ENCODE measurements around the gene RNGTT.

DNA sequence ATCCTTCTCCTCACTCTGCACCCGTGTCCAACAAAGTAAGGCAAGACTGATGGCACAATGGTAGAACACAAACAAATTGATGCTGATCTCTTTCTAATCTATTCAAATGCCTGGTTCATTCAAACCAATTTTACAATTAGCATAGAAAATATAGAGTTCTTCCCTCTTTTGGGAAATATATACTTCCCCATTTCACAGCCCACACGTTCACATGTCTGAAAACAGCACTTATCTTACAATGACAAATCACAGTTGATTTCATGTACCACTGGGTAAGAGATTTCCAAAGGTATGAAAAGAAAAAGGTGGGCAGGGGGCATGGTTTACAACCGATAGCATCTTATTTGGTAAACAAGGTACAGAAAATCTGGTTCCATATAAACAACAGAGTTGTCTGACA lies 137.6 kb downstream of the RNGTT start:
- TF ChIP-seq FOXM1 (IDR thresholded peaks at IDR 0.05; ENCODE audit: borderline replicate concordance, low read depth) = no peak
- TF ChIP-seq, protein P1, sequence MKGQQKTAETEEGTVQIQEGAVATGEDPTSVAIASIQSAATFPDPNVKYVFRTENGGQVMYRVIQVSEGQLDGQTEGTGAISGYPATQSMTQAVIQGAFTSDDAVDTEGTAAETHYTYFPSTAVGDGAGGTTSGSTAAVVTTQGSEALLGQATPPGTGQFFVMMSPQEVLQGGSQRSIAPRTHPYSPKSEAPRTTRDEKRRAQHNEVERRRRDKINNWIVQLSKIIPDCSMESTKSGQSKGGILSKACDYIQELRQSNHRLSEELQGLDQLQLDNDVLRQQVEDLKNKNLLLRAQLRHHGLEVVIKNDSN (IDR thresholded peaks at IDR 0.05) = no peak
- TF ChIP-seq REST (IDR thresholded peaks at IDR 0.05; ENCODE audit: low read depth) = no peak
- TF ChIP-seq RAD21 (IDR thresholded peaks at IDR 0.05; ENCODE audit: low read depth) = no peak
- no peak for TF ChIP-seq YY1 (IDR thresholded peaks at IDR 0.05; ENCODE audit: low read depth)
- TF ChIP-seq EGR1 (IDR thresholded peaks at IDR 0.05) = no peak
- TF ChIP-seq CEBPB (IDR thresholded peaks at IDR 0.05) = no peak
- TF ChIP-seq MAX (IDR thresholded peaks at IDR 0.05) = no peak
- no peak for TF ChIP-seq TAF1 (IDR thresholded peaks at IDR 0.05; ENCODE audit: low read depth)

Data from Ishikawa (cell line).